Testis (tissue), 2 donors: ENCODE results near the gene ZFP36L2.

ENCODE experiments used
- POLR2A ChIP-seq: fragments of 450-650 bp; IDR thresholded peaks from one replicate; pipeline ENCODE4 v1.6.1; 2017; ENCODE audit warnings: antibody characterized with exemption, mild to moderate bottlenecking, moderate library complexity
- TF ChIP-seq, protein P1 (sequence below), 3 experiments: fragments of 450-650 bp in 2 of 3; fragments of 200-600 bp in 1 of 3; sonication (generic) in 1 of 3; IDR thresholded peaks; one replicate each; pipeline ENCODE4 v1.5.1; 2016 to 2019; ENCODE audit warnings: antibody characterized with exemption in 3 of 3, mild to moderate bottlenecking in 2 of 3, moderate library complexity in 1 of 3

- TF ChIP-seq, protein P1, sequence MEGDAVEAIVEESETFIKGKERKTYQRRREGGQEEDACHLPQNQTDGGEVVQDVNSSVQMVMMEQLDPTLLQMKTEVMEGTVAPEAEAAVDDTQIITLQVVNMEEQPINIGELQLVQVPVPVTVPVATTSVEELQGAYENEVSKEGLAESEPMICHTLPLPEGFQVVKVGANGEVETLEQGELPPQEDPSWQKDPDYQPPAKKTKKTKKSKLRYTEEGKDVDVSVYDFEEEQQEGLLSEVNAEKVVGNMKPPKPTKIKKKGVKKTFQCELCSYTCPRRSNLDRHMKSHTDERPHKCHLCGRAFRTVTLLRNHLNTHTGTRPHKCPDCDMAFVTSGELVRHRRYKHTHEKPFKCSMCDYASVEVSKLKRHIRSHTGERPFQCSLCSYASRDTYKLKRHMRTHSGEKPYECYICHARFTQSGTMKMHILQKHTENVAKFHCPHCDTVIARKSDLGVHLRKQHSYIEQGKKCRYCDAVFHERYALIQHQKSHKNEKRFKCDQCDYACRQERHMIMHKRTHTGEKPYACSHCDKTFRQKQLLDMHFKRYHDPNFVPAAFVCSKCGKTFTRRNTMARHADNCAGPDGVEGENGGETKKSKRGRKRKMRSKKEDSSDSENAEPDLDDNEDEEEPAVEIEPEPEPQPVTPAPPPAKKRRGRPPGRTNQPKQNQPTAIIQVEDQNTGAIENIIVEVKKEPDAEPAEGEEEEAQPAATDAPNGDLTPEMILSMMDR (IDR thresholded peaks at IDR 0.05), result no peak
- TF ChIP-seq POLR2A, result no peak
Measured at GRCh38 chr2:43265421-43265820, 39.0 kb upstream of the ZFP36L2 start.
